CD4-positive, alpha-beta T cell treated with Interleukin-2 at 100 ng/mL for 4 hours (primary cell): ENCODE data around the gene CACNG3.
"Not testable (repeated sequence)": the region's sequence is repeated elsewhere in the genome, so short reads cannot be mapped to it uniquely, and the experiment has no call there.

Source experiments
- DNase-seq: peaks from one replicate; pipeline ENCODE4 v3.0.0-alpha.2; 2020; ENCODE audit warnings: low spot score

Gene CACNG3

GRCh38 chr16:24279982-24280515 is 23.9 kb downstream of the CACNG3 start:
- DNase-seq: no peak

DNA sequence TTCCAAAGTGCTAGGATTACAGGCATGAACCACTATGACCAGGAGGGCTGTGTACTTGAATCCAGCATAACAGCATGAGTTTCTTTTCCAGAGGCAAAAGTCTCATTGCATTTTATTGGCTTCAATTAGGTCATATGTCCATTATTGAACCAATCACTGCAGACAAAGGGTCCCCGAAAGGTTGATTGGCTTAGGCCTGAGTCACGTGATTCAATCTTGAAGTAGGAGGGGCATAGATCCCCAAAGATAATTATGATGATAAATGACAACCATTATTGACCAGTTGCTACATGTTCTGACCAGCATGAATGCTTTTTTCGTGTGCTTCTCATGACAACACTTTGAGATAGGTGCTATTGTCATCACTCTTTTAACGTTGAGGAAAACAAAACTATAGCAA is 25.3 kb downstream of the CACNG3 start:
- no peak for DNase-seq

DNA sequence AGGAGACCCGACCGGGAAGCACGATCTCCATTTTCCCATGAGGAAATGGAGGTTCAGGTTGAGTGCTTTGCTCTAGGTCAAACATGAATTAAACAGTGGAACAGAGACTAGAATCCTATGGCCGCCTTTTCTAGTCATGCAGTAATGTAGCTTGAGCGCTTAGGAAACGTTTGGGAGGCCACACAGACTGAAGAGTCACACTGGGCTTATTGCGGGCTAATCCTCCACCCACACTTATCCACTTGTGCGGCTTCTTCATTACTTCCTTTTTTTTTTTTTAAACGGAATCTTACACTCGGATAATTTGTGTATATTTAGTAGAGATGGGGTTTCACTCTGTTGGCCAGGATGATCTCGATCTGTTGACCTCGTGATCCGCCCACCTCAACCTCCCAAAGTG is 26.0 kb downstream of the CACNG3 start:
- DNase-seq: no peak

DNA sequence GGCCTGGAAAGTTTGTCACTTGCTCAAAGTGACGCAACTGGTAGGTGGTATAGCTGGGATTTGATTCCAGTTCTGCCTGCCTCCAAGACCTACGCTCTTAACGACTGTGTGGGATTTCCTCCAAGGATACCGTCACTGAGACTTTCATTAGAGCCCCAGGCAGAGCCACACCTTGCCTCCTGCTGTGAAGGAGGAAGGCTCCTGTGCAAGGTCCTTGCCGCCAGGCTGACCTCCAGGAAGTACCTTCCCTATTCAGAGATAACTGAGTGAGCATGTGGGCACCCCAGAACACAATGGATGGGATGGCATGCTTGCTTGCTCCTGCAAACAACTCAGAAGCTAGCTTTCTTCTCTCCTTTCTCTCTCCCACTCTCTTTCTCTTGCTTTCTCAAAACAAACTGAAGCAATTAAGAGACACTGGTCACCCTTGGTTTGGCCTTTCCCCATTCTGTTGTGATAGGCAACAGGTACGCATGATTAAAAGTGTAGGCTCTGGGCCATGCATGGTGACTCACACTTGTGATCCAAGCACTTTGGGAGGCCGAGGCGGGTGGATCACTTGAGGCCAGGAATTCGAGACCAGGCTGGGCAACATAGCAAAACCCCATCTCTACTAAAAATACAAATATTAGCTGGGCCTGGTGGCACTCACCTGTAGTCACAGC is 30.7 kb downstream of the CACNG3 start:
- no peak for DNase-seq

DNA sequence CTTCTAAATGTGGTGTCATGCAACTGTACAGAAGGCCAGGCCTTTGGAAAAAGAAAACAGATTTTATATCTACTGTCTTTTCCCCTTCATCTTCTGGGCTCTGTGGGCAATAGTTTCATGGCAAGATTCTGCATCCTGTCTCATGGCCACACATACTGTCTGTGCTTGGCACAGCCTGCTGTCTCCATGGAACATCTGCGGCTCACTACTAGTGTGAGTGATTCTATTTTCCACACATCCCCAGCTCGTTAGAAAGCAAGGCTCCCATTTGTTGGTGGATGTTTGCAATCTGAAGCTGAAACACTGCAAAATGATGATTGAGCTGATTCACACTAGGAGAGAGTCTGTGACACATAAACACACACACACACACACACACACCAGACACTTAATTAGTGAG is 32.4 kb downstream of the CACNG3 start:
- no peak for DNase-seq

DNA sequence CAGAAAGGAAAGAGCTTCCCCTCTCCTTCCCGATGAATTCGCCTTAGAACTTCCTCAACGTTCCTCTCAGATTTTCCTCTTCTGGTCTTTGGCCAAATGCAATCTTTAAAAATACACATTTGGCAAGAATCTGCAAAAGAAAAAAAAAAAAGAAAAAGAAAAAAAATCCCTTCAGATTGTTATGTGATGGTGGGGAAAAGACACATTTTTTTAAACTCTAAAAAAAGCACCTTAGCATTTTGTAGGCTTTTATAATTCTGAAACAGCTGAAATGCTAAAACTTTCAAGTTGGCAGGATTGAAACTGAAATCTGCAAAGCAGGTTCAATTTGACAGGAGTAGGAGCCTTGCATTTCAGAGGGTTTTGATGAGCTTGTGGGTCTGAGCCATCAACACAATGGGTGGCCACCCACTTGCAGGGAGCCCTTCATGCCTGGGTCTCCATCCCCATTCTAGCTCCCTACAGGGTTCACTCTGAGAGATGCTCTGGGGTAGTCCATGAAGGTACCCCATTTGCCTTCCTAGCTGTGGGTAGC is 33.1 kb downstream of the CACNG3 start:
- DNase-seq: no peak

DNA sequence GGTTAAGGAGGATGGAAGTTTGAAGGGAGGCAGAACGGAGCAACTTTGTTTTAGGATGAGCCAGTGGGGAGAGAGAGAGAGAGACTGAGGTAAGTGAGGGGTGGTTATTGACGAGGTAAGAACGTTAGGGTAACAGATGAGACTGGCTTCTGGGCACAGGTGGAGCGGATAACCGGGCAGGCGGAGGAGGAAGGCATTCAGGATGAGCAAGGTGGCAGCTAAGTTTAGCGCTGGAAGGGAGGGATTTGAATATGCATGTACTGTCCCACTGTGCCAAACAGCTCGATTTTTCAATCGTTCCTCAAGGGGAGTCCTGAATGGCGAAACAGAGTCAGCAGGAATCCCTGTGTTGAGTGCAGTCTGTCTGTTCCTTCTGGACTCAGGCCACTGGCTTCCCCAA is 35.8 kb downstream of the CACNG3 start:
- no peak for DNase-seq

DNA sequence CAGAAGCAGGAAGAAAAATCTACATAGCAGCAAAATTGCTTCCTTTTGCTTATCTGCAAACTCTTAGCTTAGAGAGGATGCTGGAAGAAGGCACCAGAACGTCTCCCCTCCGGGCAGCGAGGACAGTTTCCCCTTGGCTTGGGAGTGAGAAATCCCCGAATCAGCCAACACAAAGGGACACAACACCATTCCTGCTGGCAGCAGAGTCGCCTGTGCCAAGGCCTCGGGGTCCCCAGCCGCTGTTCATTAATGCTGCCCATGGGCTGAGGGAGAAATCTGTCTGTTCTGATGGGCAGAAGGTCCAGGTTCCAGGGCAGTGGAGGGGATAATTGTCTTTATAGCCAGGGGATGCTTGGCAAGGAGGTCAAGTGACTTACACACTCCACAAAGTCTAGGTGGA is 38.0 kb downstream of the CACNG3 start:
- DNase-seq: no peak

DNA sequence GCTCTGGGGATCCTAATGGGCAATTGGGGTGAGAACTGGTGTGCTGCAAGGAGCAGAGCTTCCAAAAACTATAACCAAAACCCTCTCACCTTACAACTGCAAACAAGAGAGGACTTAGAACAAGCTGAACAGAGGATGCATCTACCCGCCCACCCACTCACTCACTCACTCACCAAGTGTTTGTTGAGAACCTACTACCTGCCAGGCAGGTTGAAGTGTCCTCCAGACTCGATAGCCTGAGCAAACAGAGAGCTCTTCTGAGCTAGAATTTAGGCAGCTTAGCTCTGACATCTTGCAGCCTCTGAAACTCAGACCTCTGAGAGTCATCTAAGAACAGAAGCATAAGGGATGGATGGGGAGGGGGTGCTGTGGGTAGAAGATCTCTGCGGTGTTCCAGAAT is 41.2 kb downstream of the CACNG3 start:
- no peak for DNase-seq

DNA sequence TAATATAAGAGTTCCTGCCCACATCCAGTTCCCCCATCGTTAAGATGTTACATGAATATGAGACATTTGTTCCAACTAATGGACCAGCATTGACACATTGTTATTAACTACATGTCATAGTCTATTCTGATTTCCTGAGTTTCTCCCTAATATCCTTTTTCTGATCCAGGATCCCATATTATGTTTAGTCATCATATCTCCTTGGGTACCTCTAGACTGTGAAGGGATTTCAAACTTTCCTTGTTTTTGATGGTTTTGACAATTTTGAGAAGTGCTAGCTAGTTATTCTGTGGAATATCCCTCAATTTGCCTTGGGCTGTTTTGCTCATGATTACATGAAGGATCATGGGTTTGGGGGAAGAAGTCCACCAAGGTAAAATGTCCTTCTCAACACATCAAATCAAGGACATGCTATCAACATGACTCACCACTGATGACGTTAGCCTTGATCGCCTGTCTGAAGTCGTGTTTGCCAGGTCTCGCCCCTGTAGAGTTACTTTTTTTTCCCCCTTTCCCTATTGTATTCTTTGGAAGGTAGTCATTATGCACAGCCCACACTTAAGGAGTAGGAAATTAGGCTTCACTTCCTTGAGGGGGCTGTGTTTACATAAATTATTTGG is 42.5 kb downstream of the CACNG3 start:
- DNase-seq: no peak

GRCh38 chr16:24300750-24301149 is 44.6 kb downstream of the CACNG3 start:
- not testable (repeated sequence) for DNase-seq

GRCh38 chr16:24302636-24303035 is 46.5 kb downstream of the CACNG3 start:
- DNase-seq: no peak

DNA sequence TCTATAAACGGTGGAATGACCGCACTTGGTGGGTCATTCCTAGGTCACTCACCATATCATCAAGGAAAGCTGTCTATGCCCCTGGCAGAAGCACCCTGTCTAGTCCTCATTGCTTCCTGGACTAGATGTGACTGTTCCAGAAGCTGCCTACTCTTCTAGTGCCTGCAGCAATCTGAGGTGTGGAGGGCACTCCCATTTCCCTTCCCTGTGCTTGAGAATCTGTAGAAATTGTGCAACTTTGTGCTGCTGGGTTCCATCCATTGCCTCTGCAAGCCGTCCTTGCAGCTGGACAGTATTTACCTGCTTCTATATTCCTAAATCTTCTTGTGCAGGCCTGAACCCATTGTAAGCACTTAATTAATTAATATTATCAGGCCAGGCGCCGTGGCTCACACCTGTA is 52.1 kb downstream of the CACNG3 start:
- DNase-seq: no peak

DNA sequence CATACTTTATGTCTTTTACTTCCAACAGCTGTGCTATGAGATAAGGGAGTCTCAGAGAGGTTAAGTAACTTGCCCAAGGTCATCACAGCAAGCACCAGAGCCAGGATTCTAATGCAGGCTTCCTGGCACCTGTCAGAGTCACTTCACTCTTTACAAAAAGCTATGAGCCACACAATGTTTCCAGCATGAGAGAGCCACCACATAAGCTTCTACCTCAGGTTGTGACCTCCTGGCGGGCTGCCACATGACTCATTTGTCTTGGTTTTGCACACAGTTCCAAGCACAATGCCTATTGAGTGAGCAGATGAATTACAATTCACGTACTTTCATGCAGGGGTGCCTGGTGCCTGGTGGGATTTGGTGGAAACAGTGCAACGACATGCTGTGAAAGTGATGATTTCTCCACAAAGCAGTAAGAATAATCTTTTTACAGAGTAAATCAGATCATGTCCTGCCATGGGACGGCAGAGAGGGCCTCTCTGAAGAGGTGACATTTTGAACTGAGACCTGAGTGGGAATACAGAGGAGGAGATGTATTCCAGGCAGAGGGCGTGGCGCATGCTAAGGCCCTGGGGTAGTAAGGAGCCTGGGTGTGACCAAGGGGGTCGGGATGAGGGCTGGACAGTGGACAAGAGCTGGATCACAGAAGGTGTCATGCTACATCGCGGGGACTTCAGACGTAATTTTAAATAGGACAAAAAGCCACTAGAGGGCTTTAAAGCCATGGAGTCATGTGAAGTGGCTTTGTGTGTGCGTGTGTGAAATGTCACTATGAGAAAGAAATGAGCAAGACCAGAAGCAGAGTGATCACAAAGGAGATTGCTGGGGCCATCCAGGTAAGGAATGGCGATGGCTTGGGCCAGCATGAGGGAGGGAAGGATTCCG is 53.4 kb downstream of the CACNG3 start:
- no peak for DNase-seq

DNA sequence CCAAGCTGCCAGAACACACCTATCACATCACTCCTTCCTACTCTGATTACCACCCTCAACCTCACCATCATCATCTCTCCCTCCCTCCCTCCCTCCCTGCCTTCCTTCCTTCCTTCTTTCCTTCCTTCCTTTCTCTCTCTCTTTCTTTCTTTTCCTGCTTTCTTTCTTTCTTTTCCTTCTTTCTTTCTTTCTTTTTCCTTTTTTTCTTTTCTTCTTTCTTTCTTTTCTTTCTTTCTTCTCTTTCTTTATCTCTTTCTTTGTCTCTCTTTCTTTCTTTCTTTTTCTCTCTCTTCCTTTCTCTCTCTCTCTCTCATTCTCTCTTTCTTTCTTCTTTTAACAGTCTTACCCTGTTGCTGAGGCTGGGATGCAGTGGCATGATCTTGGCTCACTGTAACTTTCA is 59.2 kb downstream of the CACNG3 start:
- no peak for DNase-seq

GRCh38 chr16:24318680-24319079 is 62.5 kb downstream of the CACNG3 start:
- DNase-seq: no peak

- DNase-seq: no peak
Observed at GRCh38 chr16:24319126-24319814, 63.1 kb downstream of the CACNG3 start.

DNA sequence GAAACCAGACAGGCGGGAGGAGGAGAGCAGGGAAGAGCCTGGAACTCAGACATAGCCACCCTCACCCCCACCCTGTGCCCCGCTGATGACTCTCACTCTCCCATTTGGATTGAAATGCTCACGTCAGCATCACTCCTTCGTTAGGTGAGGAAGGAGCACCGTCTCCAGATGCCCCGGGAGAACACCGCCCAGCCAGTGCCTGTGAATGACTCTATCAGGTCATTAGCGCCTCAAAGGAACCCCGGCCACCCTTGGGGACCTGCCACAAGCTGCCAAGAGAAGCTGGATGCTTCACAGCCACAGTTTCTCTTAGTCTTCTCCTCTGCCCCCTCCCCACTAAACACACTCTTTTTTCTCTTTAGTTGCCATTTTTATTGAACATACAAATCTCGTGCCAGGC is 66.0 kb downstream of the CACNG3 start:
- no peak for DNase-seq

GRCh38 chr16:24324421-24324820 is 68.3 kb downstream of the CACNG3 start:
- DNase-seq: no peak

DNA sequence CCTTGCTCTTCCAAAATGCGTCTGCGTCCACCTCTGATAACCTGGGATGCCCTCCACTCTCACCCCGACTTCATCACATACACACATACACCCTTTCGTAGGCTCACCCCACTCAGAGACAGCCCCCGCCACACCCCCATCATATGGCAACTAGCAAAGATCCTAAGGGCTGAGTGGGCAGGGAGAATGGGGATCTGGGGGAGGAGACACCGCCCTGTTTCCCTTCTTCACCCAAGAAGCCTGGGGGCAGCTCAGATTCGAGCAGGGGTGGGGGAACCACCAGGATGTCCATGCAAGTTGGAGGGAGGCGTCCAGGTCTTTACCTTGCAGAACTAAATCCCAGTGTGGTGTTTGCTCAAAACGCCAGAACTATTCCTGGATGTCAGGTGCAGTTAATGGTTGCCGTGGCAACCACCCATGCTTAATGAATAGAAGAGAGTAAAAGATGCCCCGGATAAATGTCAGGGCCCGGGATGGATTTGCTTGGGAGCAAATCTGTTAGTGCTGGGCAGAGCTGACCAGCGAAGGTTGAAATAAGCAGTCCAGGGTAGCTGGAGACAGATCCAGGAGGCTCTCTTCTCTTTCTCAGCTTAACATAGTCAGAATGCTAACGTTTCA is 72.8 kb downstream of the CACNG3 start:
- DNase-seq: no peak

DNA sequence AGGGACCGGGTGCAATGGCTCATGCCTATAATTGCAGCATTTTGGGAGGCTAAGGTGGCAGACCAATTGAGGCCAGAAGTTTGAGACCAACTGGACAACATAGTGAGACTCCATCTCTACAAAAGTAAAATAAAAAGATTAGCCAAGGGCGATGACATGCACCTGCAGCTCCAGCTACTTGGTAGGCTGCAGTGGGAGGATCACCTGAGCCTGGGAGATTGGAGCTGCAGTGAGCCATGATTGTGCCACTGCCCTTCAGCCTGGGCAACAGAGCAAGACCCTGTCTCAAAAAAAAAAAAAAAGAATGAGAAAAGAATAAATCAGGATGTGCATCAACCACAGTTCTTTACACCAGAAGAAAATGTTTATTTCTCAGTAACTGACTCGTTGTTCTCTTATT is 76.0 kb downstream of the CACNG3 start:
- DNase-seq: no peak
